Esophagus muscularis mucosa (tissue), 4 donors: Measurements from ENCODE around the gene AGBL5. TPM values are rescaled to one million over a fixed set of nuclear protein-coding genes. Genes with fewer than 3 reads are reported as not detected.

Experiments
- DNase-seq: peaks from one replicate; pipeline ENCODE4 v3.0.0-alpha.2; 2017; ENCODE audit errors: extremely low spot score
- H3K27ac ChIP-seq, 4 donors: fragments of 200-600 bp; sonication (generic); replicated peaks in 1 of 4; 1 replicate in 3 of 4; 2 replicates in 1 of 4; pipeline ENCODE4 v1.5.1; 2016 to 2019; ENCODE audit warnings: mild to moderate bottlenecking in 1 of 4
- H3K27me3 ChIP-seq, 4 donors: fragments of 200-600 bp; sonication (generic); one replicate each; pipeline versions ENCODE4 v1.5.1 to v1.6.0; 2016 to 2019
- H3K36me3 ChIP-seq, 4 donors: fragments of 200-600 bp; sonication (generic); one replicate each; pipeline ENCODE4 v1.5.1; 2016 to 2019
- H3K4me1 ChIP-seq, 4 donors: fragments of 200-600 bp; sonication (generic); one replicate each; pipeline ENCODE4 v1.5.1; 2016 to 2019
- H3K4me3 ChIP-seq, 4 donors: fragments of 200-600 bp; sonication (generic); 1 replicate in 2 of 4; 2 replicates in 2 of 4; pipeline ENCODE4 v1.5.1; 2016 to 2019; ENCODE audit warnings: mild to moderate bottlenecking in 4 of 4, moderate library complexity in 1 of 4
- H3K9me3 ChIP-seq, 4 donors: fragments of 200-600 bp; sonication (generic); 1 replicate in 3 of 4; 2 replicates in 1 of 4; pipeline ENCODE4 v1.5.1; 2016 to 2019
- CTCF ChIP-seq, 3 experiments: fragments of 200-600 bp in 2 of 3; fragments of 450-650 bp in 1 of 3; sonication (generic) in 2 of 3; IDR thresholded peaks; one replicate each; pipeline ENCODE4 v1.5.1; 2017 to 2019; ENCODE audit warnings: antibody characterized with exemption in 3 of 3, mild to moderate bottlenecking in 2 of 3, moderate library complexity in 1 of 3
- EP300 ChIP-seq: sonication (generic); formaldehyde crosslinking; IDR thresholded peaks from one replicate; pipeline ENCODE4 v1.6.1; 2017; ENCODE audit warnings: antibody characterized with exemption
- POLR2A ChIP-seq: fragments of 450-650 bp; IDR thresholded peaks from one replicate; pipeline ENCODE4 v1.6.1; 2017; ENCODE audit warnings: antibody characterized with exemption, moderate library complexity, mild to moderate bottlenecking, low read depth
- POLR2AphosphoS5 ChIP-seq, 2 donors: sonication (generic); formaldehyde crosslinking; IDR thresholded peaks; one replicate each; pipeline ENCODE4 v1.6.1; 2017; ENCODE audit warnings: antibody characterized with exemption in 2 of 2
- WGBS: methylation state at CpG from one replicate; pipeline ENCODE4 v1.1.5; 2018; 5-methylcytosine and 5-hydroxymethylcytosine counted together
- intact Hi-C: fragments of 100-400 bp; cut with DNase I; formaldehyde crosslinking; loops from one replicate; pipeline ENCODE4 v1.15.1; 2023
- total RNA-seq, 4 donors: library from RNA; depleted of rRNA; stranded (reverse); fragments of >200 nt; gene quantifications; one replicate each; pipeline versions ENCODE4 v1.1.0 to v1.2.1, GENCODE V29; 2016

AGBL5 gene
- total RNA-seq, 4 donors from 2014 or later = 19.5 to 29.2 (median 24.1) TPM

GRCh38 chr2:27085062-27085672 lies 33.7 kb downstream of the AGBL5 start:
- Histone ChIP-seq H3K27me3 (no peaks in the 10 kb centered on the region), H3K4me1 (peaks cover 37 to 81% (median 72%) of the 10 kb centered on the region in 4 donors), H3K36me3 (peaks cover 4 to 27% (median 14%) of the 10 kb centered on the region in 4 donors), H3K4me3 (peak overlapping the region; percentile 68 to 81 (median 72)), H3K27ac (peak overlapping the region; percentile 92 to 95 (median 93)), H3K9me3 (no peaks in the 10 kb centered on the region)
- 57% methylated on average over 5 of the region's 10 CpGs for WGBS
- no peak for TF ChIP-seq POLR2A
- TF ChIP-seq CTCF (IDR thresholded peaks at IDR 0.05) = no peak
- TF ChIP-seq EP300 = no peak
- TF ChIP-seq POLR2AphosphoS5 (IDR thresholded peaks at IDR 0.05) = no peak
- intact Hi-C loops = loop anchor here (5.0 kb wide), 2 partner anchors 53 to 123 kb away; partner anchors contain the start of gene TMEM214
- DNase-seq = no peak

- Histone ChIP-seq H3K27ac (peak overlapping the region; percentile 92 to 95 (median 93)), H3K27me3 (no peaks in the 10 kb centered on the region), H3K4me3 (peak overlapping the region; percentile 68 to 81 (median 72)), H3K9me3 (no peaks in the 10 kb centered on the region), H3K36me3 (peaks cover 4 to 27% (median 14%) of the 10 kb centered on the region in 4 donors), H3K4me1 (peaks cover 34 to 75% (median 67%) of the 10 kb centered on the region in 4 donors)
- intact Hi-C loops = loop anchor here (1.0 to 5.0 kb wide), 3 partner anchors 35 to 123 kb away; partner anchors contain the start of gene TMEM214
- TF ChIP-seq EP300 = no peak
- peak; percentile 74 to 82 for TF ChIP-seq POLR2AphosphoS5 (IDR thresholded peaks at IDR 0.05)
- TF ChIP-seq CTCF (IDR thresholded peaks at IDR 0.05) = peak; percentile 62 to 74 (median 63)
- 2% methylated on average over 26 of the region's 38 CpGs for WGBS
- no peak for DNase-seq
Observed at GRCh38 chr2:27085673-27086089, 34.2 kb downstream of the AGBL5 start.

GRCh38 chr2:27086090-27086723 lies 34.7 kb downstream of the AGBL5 start:
- H3K27ac ChIP-seq = peak overlapping the region; percentile 92 to 95 (median 93)
- TF ChIP-seq POLR2A = peak; percentile 73
- peak; percentile 91 to 96 (median 96) for TF ChIP-seq CTCF (IDR thresholded peaks at IDR 0.05)
- TF ChIP-seq EP300 = no peak
- peak; percentile 90 for TF ChIP-seq POLR2AphosphoS5 (IDR thresholded peaks at IDR 0.05)
- no peaks in the 10 kb centered on the region for H3K9me3 ChIP-seq
- no peaks in the 10 kb centered on the region for H3K27me3 ChIP-seq
- H3K36me3 ChIP-seq = peaks cover 4 to 27% (median 14%) of the 10 kb centered on the region in 4 donors
- peaks cover 28 to 70% (median 62%) of the 10 kb centered on the region in 4 donors for H3K4me1 ChIP-seq
- peak; percentile 98 for DNase-seq
- intact Hi-C loops = loop anchor here (1.0 to 5.0 kb wide), 3 partner anchors 36 to 124 kb away; partner anchors contain the start of gene TMEM214
- peak overlapping the region; percentile 68 to 81 (median 72) for H3K4me3 ChIP-seq
- 0% methylated on average over 3 of the region's 81 CpGs for WGBS

GRCh38 chr2:27086724-27087593 lies 35.5 kb downstream of the AGBL5 start, which contains the start of gene KHK:
Gene KHK, plus strand, starts transcription at chr2:27086772. Its CDS starts 488 bp downstream, at chr2:27087260.
- no peaks in the 10 kb centered on the region for H3K27me3 ChIP-seq
- TF ChIP-seq POLR2A (no peak), CTCF (IDR thresholded peaks at IDR 0.05) (no peak), EP300 (no peak), POLR2AphosphoS5 (IDR thresholded peaks at IDR 0.05) (no peak)
- H3K36me3 ChIP-seq = peaks cover 3 to 21% (median 13%) of the 10 kb centered on the region in 4 donors
- DNase-seq = no peak
- intact Hi-C loops = loop anchor here (1.0 to 5.0 kb wide), 3 partner anchors 37 to 125 kb away; partner anchors contain the start of gene TMEM214
- H3K27ac ChIP-seq = peak within 1 kb of the TSS; percentile 92 to 95 (median 93)
- H3K4me3 ChIP-seq = peak within 1 kb of the TSS; percentile 68 to 81 (median 72)
- 33% methylated on average over 16 of the region's 54 CpGs for WGBS
- H3K9me3 ChIP-seq = no peaks in the 10 kb centered on the region
- peaks cover 21 to 63% (median 54%) of the 10 kb centered on the region in 4 donors for H3K4me1 ChIP-seq
